PFSK-1 (cell line): ENCODE measurements around the gene DECR2.

Experiments
- POLR2AphosphoS5 ChIP-seq: IDR thresholded peaks from 2 replicates; pipeline ENCODE4 v1.6.1; 2012; ENCODE audit warnings: low read depth, mild to moderate bottlenecking, control low read depth, low read length, moderate library complexity
- TF ChIP-seq, protein P1 (sequence below), 2 experiments: IDR thresholded peaks; 2 replicates each; pipeline versions ENCODE4 v1.6.1 to v1.8.0; 2011 to 2012; ENCODE audit warnings: low read depth in 2 of 2, low read length in 2 of 2, control low read depth in 1 of 2, inconsistent platforms in 1 of 2, mild to moderate bottlenecking in 1 of 2, moderate library complexity in 1 of 2; ENCODE audit not compliant: insufficient read depth in 1 of 2

GRCh38 chr16:425082-425718, 23.5 kb downstream of the DECR2 start, which contains the start of gene RAB11FIP3:
- TF ChIP-seq, protein P1, sequence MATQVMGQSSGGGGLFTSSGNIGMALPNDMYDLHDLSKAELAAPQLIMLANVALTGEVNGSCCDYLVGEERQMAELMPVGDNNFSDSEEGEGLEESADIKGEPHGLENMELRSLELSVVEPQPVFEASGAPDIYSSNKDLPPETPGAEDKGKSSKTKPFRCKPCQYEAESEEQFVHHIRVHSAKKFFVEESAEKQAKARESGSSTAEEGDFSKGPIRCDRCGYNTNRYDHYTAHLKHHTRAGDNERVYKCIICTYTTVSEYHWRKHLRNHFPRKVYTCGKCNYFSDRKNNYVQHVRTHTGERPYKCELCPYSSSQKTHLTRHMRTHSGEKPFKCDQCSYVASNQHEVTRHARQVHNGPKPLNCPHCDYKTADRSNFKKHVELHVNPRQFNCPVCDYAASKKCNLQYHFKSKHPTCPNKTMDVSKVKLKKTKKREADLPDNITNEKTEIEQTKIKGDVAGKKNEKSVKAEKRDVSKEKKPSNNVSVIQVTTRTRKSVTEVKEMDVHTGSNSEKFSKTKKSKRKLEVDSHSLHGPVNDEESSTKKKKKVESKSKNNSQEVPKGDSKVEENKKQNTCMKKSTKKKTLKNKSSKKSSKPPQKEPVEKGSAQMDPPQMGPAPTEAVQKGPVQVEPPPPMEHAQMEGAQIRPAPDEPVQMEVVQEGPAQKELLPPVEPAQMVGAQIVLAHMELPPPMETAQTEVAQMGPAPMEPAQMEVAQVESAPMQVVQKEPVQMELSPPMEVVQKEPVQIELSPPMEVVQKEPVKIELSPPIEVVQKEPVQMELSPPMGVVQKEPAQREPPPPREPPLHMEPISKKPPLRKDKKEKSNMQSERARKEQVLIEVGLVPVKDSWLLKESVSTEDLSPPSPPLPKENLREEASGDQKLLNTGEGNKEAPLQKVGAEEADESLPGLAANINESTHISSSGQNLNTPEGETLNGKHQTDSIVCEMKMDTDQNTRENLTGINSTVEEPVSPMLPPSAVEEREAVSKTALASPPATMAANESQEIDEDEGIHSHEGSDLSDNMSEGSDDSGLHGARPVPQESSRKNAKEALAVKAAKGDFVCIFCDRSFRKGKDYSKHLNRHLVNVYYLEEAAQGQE (IDR thresholded peaks at IDR 0.05; ENCODE audit: insufficient read depth in 1 of 2, low read depth in 2 of 2, low read length in 2 of 2), result no peak
- peak; percentile 80 for TF ChIP-seq POLR2AphosphoS5
